PC-3 (cell line): ENCODE results near the gene TIMP2.

Experiments used
- EZH2 ChIP-seq: fragments of 300-600 bp; sonication (generic); IDR thresholded peaks from one replicate; pipeline ENCODE4 v1.6.1; 2017; ENCODE audit warnings: antibody characterized with exemption, mild to moderate bottlenecking, low read length; ENCODE audit not compliant: unreplicated experiment
- TF ChIP-seq, protein P1 (sequence below): fragments of 300-600 bp; sonication (generic); conservative IDR thresholded peaks from 2 replicates; pipeline ENCODE4 v1.5.1; 2017; ENCODE audit warnings: antibody characterized with exemption, low read depth, mild to moderate bottlenecking, low read length

DNA sequence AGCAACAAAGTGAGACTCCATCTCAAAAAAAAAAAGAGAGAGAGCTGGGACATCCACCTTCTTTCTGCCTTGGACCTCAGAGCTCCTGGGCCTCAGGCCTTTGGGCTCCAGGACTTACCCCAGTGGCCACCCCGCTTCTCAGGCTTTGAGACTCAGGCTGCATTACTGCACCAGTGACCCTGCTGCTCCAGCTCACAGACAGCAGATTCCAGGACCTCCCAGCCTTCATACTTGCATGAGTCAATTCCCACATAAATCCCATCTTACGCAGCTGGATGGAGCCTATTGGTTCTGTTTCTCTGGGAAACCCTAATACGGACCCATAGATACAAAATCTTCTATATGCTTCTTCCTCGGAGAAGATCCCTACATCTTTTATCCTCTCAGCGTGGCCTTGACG is 20.1 kb downstream of the TIMP2 start:
- TF ChIP-seq, protein P1, sequence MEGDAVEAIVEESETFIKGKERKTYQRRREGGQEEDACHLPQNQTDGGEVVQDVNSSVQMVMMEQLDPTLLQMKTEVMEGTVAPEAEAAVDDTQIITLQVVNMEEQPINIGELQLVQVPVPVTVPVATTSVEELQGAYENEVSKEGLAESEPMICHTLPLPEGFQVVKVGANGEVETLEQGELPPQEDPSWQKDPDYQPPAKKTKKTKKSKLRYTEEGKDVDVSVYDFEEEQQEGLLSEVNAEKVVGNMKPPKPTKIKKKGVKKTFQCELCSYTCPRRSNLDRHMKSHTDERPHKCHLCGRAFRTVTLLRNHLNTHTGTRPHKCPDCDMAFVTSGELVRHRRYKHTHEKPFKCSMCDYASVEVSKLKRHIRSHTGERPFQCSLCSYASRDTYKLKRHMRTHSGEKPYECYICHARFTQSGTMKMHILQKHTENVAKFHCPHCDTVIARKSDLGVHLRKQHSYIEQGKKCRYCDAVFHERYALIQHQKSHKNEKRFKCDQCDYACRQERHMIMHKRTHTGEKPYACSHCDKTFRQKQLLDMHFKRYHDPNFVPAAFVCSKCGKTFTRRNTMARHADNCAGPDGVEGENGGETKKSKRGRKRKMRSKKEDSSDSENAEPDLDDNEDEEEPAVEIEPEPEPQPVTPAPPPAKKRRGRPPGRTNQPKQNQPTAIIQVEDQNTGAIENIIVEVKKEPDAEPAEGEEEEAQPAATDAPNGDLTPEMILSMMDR: no peak
- TF ChIP-seq EZH2: no peak
